HG03064 (cell line): ENCODE data around the gene PGC.

Experiments
- ATAC-seq: cut with Tn5 transposase; IDR thresholded peaks from one replicate; pipeline ENCODE4 v1.9.1; 2021; ENCODE audit warnings: low read depth; ENCODE audit not compliant: unreplicated experiment

Gene PGC

DNA sequence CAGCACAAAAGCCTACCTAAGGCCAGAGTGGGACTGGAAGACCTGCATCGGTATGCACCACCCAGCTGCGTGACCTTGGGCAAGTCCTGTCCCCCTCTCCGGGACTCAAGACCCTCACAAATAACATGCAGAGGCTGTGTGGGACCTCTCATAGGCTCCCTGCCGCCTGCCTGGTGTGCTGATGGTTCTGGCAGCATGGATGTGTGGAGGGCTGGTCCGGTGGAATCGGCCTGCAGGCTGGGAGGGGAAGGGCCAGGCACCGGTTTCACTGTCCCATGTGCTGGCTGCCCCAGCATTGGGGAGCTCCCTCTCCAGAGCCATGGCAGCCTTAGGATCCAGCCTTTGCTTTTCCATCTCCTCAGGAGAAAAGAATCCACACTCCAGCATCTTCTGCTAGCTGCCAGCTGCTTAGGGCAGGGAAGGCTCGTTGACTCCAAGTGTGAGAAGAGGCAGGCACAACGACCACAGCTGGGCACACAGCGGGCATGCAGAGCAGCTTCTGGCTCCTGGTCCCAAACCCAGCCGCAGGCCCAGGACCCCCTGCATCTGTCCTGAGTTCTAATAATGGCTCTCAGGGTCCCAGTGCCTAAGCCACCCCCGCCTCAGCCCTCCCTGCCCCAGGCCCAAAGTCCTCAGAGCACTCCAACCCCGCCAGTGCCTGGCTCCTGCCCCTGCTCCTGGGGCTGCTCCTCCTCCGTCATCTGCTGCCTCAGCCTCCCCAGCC, 44.3 kb downstream of the PGC start:
- ATAC-seq, result no peak

DNA sequence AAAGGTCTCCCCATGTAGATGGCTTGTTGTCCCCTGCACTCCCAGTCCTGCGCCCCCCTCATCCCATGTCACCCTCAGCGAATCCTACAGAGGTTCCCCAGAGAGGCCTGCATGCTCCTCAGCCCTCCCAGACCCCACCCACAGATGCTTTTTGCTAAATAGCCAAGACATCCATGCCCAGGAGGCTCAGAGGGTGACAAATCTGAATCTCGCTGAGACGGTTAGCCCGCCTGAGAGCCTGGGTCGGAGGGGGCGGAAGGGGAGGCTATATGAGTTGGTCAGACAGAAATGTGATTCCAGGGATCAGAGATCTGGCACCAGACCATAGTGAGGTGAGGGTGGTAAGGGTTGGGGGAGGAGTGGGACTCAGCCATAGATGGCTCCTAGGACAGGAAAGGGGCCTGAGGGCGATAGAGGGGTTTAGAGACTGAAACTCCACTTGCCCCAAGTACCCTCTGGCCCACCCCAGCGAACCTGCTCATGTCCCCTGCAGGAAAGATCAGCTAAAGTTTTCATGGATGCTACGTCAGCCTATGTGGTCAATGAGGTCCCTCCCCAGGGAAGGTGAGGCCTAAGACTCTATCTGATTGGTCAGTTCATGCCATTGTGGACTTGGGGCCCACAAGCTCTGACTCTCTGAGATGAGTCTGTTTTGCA, 45.0 kb downstream of the PGC start:
- no peak for ATAC-seq

DNA sequence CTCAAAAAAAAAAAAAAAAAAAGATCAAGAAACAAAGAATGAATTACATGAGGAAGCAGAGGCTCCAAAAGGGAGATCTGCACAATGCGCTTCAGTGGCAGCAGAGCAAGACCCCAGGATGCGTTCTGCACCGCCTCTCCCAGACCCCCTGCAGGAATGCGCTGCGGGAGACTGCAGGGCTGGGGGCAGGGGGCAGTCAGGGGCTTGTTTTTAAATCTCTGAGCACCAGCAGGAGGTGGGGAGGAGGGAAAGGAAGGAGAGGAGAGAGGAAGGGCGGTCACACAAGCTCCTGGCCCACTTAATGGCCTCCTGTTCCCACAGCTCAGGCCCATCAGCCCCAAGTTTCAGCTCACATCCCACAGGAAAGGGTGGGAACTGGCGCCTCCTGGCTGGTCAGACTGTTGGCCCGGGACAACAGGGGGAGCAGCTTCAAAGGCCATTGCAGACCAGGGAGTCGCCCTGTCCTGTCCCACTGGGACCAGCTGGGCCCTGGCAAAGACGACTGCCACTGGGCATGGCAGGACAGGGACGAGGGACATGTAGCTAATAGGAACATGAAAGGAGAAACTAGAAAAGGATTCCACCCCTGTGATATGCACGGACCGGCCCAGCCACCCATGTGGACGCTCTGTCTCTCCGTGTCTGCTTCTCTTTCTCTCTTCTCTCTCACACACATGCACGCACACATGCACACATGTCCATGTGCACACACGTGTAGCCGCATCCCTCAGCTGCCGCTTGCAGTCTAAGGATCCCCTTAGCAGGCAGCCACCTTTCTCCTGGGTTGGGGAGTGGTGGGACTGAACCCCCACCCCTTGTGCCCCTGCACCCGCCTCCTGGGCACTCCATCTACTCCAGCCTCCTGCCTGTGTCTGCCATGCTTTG, 46.5 kb downstream of the PGC start:
- ATAC-seq, result no peak

DNA sequence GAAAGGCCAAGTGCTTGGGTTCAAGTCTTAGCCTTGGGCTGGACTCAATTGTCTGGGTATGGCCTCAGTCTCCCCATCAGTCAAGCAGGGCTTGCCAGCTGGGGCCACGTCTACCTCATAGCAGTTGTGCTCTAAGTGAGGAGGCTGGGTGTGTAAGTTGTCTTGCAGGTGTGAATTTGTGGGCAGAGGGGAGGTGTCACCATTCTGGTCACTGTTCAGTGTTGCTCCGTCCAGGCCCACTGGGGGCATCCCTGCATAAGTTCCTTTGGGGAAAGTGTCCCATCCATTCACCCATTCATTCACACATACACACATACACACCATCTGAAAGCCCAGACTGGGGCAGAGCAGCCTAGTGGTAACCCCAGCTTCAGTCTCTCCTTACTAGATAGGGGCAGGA, 48.1 kb downstream of the PGC start:
- ATAC-seq, result no peak

DNA sequence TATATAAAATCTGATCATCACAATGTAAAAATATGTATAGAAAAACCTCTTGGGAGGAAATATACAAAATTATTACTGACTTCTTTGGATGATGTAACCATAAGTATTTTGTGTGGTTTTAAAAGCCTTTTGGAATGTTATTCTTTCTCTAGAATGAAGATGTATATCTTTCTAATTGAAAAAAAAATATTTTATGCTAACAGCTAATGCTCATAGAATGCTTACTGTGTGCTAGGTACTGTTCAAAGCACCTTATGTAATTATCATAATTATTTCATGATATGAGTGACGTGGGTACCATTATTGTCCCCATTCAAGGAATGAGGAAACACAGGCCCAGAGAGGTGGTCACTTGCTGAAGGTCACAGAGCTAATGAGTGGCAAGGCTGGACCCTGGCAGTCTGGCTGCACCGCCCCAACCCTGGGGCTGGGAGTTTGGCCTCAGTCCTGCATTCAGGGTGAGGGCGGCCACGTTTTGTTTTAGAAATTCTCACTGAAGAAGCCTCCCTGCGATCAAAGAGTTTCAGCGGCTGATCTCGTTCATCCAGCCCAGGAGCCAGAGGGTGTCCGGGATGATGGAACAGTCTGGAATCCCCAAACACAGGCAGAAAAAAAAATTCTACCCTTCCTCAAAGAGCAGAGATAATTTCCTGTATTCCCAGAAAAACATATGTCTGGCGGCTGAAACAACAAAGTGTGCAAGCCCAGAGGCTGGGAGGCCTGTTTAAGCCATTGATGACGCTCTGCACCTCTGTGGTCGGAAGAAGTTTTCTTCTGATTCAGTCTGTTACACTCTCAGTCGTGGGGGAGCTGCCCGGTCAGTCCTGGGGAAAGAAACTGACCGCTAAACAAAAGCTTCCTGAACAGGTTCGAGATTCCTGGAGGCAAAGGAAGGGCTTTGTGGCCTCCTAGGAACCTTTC, 49.1 kb downstream of the PGC start:
- ATAC-seq, result no peak

DNA sequence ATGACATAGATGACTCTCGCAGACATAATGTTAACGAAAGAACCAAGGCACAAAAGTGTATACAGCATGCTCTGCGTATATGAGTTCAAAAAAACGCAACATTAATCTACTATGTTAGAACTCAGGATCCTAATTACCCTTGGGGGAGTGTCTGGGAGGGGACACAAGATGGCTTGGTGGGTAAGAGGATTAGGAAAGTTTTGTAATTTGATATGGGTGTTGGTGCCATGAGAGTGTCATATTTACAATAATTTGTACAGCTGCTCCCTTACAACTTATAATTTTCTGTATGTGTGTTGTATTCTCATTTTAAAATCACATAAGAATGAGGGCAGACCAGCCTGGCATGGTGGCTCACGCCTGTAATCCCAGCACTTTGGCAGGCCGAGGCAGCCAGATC, 50.4 kb downstream of the PGC start:
- no peak for ATAC-seq

DNA sequence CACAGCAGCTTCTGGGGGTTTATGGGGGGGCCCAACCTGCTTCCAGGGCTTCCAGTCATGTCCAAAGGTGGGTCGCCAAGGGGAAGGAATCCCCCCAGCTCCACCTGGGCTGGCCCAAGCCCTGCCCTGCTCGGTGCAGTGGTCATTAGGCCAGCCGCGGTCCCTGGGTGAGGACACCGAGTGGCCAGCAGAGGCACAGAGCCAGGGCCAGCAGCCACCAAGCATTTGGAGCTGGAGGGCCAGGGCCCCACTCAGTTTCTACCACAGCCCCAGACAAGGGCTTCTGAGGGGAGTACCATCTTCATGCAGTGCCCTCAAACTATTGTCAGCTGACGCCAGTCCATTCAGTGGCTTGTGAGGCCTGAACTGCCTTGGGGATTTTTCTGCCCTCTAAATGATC, 51.4 kb downstream of the PGC start:
- ATAC-seq, result no peak

DNA sequence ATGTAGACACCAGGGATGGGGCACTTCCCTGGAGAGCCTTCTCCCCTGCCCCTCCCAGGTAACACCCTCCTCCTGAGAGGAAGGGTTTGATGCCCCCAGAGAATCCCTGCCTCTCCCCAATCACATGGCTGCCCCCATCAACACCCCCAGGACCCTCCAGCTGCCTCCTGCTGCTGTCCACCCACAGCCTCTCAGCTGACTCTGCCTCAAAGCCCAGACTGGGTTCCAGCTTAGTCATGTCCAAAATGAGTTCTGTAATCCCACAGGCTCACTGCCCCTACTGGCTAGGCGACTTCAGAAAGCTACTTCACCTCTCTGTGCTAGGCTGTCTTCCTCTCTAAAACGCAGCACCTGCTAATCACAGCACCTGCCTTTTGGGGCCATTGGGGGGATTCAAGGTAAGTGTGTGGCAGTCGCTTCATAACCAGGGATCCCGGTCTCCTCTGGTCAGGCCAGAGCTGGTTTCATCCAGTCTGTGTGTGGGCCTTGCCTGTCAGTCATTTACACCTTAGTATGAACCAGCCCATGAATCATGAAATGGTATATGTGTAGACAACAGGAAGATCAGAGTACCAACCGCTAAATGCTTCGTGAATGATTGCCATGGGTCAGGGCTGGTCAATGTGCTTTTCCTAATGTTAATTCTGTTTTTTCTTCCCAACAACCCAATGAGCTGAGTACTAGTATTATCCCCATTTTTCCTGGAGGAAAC, 52.2 kb downstream of the PGC start:
- no peak for ATAC-seq

DNA sequence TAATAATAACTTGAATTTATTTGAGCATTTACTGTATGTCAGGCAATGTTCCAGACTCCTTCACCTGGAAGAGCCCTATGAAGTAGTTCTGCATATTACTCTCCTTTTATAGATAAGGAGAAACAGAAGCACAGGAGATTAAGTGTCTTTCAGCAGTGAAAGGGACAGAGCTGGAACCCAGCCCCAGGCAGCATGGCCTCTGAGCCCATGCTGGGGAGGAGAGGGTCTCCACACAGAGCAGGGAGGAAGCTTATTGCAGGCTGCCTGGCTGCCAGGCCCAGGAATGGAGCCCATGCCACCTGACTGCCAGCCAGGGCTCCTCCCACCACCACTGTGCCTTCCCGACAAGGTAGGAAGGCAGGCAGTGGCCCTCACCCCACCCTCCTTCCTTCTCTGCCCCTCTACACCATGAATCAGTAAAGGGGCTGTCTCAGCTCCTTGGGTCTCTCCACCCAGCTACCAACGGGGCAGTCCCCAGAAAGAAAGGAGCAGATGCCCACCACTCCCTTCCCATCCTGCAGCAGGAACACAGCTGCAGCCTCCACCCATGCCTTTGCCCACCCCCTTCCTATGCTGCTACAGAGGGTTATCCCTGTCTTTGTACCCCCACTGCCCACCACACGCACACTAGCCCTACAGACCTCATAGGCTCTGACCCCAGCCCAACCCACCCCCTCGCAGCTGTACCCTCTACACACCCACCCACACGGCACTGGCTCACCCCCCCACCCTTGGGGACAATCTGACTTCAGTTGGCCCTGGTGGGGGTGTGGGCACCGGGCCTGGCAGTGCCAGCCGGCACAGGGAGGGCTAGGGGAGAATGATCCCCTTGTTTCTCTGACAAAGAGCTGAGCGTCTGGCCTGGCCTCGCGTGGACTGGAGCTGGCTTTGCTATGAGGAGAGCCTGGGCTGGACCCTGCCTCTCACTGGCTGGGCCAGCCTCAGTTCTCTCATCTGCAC, 53.6 kb downstream of the PGC start:
- ATAC-seq, result no peak

DNA sequence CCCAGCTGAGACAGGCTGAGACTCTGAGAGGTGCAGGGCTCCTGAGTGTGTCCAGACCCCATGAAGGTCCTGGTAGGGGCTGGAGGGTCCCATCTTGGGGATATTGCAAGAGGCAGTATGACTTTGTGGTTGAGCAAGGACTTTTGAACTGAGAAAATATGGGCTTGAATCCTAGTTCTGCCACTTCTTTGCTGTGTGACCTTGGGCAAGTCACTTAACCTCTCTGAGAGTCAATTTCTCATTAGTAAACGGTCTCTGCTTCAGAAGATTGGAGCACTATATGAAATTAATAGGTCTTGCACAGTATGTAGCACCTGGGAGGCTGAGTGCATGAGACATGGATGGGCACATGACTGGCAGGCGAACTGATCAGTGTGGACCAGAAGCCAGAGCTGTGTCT, 54.5 kb downstream of the PGC start:
- no peak for ATAC-seq

DNA sequence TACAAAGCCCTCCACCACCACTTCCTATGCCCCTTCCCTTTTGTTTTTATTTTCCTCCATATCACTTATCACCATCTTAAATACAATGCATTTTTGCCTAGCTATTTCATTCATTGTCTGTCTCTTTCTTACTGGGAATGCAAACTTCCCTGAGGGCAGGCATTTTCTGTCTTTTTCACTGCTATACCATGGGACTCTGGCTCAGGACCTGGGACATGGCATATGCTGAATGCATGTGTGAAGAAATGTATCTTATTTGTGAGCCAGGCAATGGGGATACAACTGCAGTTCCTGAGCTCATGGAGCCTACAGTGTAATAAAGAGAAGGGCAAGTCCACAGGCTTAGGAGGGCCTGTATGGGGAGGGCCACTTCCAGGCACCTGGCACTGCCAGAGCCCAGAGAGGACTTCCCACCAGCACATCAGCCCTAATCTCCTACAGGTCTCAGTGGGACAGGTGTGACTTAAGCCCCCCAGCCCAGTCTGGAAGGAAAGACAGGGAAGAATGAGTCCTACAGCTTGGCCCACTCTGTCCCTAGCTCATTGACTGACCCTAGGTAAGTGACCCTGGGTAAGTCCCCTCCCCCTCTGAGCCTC, 55.0 kb downstream of the PGC start:
- no peak for ATAC-seq

DNA sequence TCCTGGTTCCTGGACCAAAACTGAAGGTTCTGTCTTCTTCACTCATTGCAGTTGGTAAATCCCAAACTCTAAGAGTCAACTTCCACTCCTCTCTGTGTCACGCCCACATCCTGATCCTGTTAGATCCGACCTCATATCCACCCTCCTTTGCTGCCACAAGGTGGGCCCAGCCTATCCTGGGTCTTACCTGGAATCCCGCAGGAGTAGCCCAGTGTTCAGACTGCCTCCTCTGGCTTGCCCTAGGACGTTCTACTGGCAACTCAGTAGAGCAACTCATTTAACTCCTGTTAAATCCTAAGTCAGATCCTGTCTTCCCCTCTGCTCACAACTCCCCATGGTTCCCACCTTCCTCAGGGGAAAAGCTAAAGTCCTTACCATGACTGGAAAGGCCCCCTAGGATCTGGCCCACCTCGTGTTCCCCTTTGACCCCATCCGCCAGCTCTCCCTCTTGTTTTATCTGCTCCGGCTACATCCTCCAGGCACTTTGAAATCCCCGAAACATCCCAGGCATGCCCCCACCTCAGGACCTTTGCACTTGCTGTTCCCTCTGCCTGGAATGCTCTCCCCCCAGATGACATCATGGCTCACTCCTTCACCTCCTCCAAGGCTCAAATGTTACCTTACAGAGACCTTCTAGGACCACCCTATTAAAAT, 55.6 kb downstream of the PGC start:
- no peak for ATAC-seq

DNA sequence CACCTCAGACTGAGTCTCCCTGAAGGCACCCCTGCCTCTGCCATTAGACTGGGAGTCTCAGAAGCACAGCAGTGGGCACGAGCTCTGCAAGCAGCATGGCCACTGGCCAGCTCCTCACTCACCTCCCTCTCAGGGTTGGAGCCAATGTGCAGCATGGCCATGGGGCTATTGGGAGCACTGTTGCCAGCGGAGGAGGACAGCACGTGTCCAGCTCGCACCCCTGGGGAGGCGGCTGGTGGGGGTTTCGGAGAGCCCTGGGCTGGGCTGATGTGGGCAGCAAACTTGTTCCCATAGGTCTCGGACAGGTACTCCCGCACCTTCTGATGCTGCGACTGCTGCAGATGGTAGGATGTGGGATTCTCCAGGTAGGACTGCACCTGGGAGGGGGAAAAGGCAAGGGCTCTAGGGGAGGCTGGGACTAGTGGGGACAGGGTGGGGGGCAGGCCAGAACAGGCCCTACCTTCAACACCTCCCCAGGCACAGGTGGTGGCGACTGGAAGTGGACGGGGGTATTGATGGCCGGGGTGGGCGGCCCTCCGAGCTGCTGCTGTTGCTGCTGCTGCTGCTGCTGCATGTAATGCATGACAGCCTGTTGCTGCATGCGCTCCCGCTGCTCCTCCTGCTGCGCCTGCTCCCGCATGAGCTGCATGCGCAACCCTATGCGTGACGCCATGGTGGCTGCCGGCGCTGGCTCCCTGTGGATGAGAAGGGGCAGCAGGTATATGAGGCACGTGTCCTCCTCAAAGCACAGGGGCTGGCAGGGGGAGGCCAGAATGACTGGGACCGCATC, 56.5 kb downstream of the PGC start:
- no peak for ATAC-seq

DNA sequence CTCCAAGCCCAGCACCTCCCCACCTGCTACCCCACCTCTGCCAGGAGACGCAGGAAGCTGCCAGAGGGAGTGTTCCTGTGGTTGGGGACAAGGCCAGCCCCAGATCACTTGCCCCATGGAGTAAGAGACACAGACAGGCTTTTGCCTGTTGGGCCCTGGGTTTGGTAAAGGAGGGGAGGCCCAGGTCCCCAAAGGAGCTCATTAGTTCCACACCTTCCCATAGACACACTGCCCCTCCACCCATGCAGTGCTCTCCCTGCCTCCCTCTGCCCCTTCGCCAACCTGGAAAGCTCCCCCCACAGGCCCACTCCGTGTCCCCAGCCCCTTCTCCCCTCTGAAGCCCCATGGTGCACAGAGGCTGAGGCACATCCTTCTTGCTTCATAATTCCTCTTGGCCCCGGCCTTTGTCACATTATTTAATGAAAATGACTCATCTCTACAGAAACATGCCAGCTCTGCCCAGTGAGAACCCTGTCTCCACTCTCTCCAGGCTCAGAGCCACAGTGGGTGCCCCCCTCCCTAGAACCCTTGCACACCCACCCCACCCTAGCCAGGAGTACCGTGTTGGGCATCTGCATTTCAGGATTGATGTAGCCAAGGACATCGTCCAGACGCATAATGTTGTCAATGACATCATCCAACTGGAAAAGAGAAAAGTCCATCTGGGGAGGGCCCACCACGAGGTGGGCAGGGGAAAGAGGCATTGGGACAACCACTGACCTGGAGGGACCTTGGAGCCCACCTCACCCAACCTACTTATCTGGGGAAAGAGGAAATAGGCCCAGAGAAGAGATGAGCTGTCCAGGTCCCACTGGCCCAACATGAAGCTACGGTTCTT, 57.8 kb downstream of the PGC start:
- no peak for ATAC-seq

DNA sequence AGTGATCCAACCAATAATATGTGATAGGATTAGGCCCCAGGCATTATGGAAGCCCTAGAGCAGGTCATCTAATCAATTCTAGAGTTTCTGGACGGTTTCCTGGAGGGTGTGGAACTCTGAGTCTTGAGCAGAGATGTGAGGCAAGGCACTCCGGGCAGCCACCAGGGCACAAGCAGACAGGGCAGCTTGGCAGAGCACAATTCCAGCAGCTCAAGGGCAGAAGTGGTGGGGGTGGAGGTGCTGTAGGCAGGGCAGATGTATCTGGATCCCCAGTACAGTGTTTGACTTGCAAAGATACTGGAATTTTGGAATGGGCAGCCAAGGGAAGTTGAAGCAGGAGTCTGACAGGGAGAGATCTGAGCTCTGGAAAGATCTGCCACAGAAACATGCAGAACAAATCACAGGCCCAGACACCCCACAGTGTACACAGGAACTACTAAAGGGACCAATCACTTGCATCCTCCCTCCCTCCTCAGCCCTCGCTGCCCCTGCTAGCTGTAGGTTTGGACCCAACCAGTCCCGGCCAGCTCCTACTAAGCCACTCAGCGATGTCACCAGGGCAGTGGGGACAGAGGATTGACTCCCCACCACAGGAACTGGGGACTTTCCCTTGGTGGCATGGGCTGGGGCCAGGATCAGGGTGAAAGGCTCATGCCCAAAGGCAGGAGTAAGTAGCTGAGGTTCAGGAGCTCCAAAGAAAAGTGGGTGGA, 58.8 kb downstream of the PGC start:
- no peak for ATAC-seq
